Hematopoietic multipotent progenitor cell (in vitro differentiated cells): Measurements from ENCODE around the gene PASK. TPM values are rescaled to one million over a fixed set of nuclear protein-coding genes. Genes with fewer than 3 reads are reported as not detected.
A peak's percentile ranks its signal among the peaks of the same experiment; 100 is the strongest.

Experiments used
- DNase-seq, 3 donors: peaks; one replicate each; pipeline ENCODE4 v3.0.0-alpha.2; 2011 to 2015; ENCODE audit warnings: low read depth in 2 of 3, low spot score in 2 of 3
- total RNA-seq: library from RNA; depleted of rRNA; stranded (reverse); fragments of >200 nt; gene quantifications from one replicate; pipeline ENCODE4 v1.2.3, GENCODE V29; 2012

Gene PASK
- total RNA-seq, 1 donor: 19.9 TPM

GRCh38 chr2:241149925-241150659, 820 bp upstream of the PASK start, which contains the start of gene PPP1R7:
PPP1R7 (plus strand) TSS chr2:241150467; CDS start chr2:241150496, 29 bp downstream.
- peak; percentile 88 to 96 (median 95) for DNase-seq

GRCh38 chr2:241149675-241149924, 328 bp upstream of the PASK start:
- DNase-seq: no peak

- no peak for DNase-seq
Measured at GRCh38 chr2:241148239-241148638, 1.0 kb downstream of the PASK start.

- DNase-seq: no peak
Measured at GRCh38 chr2:241147336-241147735, 1.9 kb downstream of the PASK start.

- no peak for DNase-seq
Measured at GRCh38 chr2:241146286-241146685, 3.0 kb downstream of the PASK start.

- DNase-seq: no peak
Measured at GRCh38 chr2:241142593-241142992, 6.7 kb downstream of the PASK start.

- no peak for DNase-seq
Measured at GRCh38 chr2:241142063-241142462, 7.2 kb downstream of the PASK start.

- no peak for DNase-seq
Measured at GRCh38 chr2:241141214-241141770, 8.0 kb downstream of the PASK start.

GRCh38 chr2:241140445-241140840, 8.8 kb downstream of the PASK start:
- no peak for DNase-seq

GRCh38 chr2:241139531-241140444, 9.5 kb downstream of the PASK start:
- no peak for DNase-seq

- no peak for DNase-seq
Measured at GRCh38 chr2:241138471-241138870, 10.8 kb downstream of the PASK start.

- DNase-seq: no peak
Measured at GRCh38 chr2:241137276-241138190, 11.7 kb downstream of the PASK start.

- no peak for DNase-seq
Measured at GRCh38 chr2:241136661-241137260, 12.5 kb downstream of the PASK start.

GRCh38 chr2:241136191-241136590, 13.1 kb downstream of the PASK start:
- no peak for DNase-seq

- no peak for DNase-seq
Measured at GRCh38 chr2:241135737-241136136, 13.5 kb downstream of the PASK start.

GRCh38 chr2:241134711-241135110, 14.6 kb downstream of the PASK start:
- DNase-seq: no peak

- DNase-seq: no peak
Measured at GRCh38 chr2:241133436-241133820, 15.8 kb downstream of the PASK start.

- no peak for DNase-seq
Measured at GRCh38 chr2:241132538-241133435, 16.5 kb downstream of the PASK start.

- no peak for DNase-seq
Measured at GRCh38 chr2:241131531-241131930, 17.7 kb downstream of the PASK start.
